Adrenal gland (tissue), 12 donors: Measurements from ENCODE around the gene OGFOD1. TPM values are rescaled to one million over a fixed set of nuclear protein-coding genes. Genes with fewer than 3 reads are reported as not detected.

ENCODE experiments used
- DNase-seq, 7 donors: peaks; one replicate each; pipeline ENCODE4 v3.0.0-alpha.2; 2019 to 2020
- H3K27ac ChIP-seq, 5 donors: fragments of 200-600 bp; sonication (generic) in 4 of 5; 1 replicate in 3 of 5; 2 replicates in 2 of 5; pipeline versions ENCODE4 v1.5.1 to v1.8.0; 2016 to 2020; ENCODE audit warnings: mild to moderate bottlenecking in 1 of 5
- H3K27me3 ChIP-seq: fragments of 200-600 bp; 2 replicates; pipeline ENCODE4 v1.8.0; 2021
- H3K36me3 ChIP-seq, 2 donors: fragments of 200-600 bp; replicated peaks in 1 of 2; 1 replicate in 1 of 2; 2 replicates in 1 of 2; pipeline versions ENCODE4 v1.5.1 to v1.8.0; 2018 to 2022
- H3K4me1 ChIP-seq, 2 donors: fragments of 200-600 bp; replicated peaks in 1 of 2; 1 replicate in 1 of 2; 2 replicates in 1 of 2; pipeline versions ENCODE4 v1.5.1 to v1.8.0; 2018 to 2021
- H3K4me3 ChIP-seq, 4 donors: fragments of 200-600 bp; sonication (generic) in 3 of 4; one replicate each; pipeline ENCODE4 v1.5.1; 2016 to 2018
- H3K9me3 ChIP-seq, 3 donors: fragments of 200-600 bp; sonication (generic) in 1 of 3; replicated peaks in 1 of 3; 1 replicate in 2 of 3; 2 replicates in 1 of 3; pipeline versions ENCODE4 v1.5.1 to v1.8.0; 2016 to 2021
- POLR2A ChIP-seq, 2 donors: fragments of 450-650 bp; IDR thresholded peaks; one replicate each; pipeline ENCODE4 v1.6.1; 2017; ENCODE audit warnings: antibody characterized with exemption in 2 of 2, mild to moderate bottlenecking in 2 of 2, moderate library complexity in 1 of 2
- WGBS, 4 donors: extraction: QIAGEN DNeasy Blood & Tissue Kit in 2 of 4; methylation state at CpG; one replicate each; pipeline versions ENCODE4 v1.1.5 to v1.1.7; 2013 to 2017; 5-methylcytosine and 5-hydroxymethylcytosine counted together
- intact Hi-C, 2 donors: fragments of 100-400 bp; cut with DNase I; formaldehyde crosslinking; loops; one replicate each; pipeline versions ENCODE4 v1.14.1 to v1.15.0; 2022 to 2023
- polyA plus RNA-seq, 3 donors: library from polyadenylated mRNA; stranded (reverse); fragments of 200-250 nt in 2 of 3; fragments of 350-450 nt in 1 of 3; fragmentation: Illumina TruSeq in 1 of 3; extraction: RNeasy Lipid Tissue Mini Kit (QIAGEN cat#74804) in 1 of 3; gene quantifications; one replicate each; pipeline ENCODE4 v1.2.3, GENCODE V29; 2013 to 2014
- total RNA-seq, 9 donors: library from RNA; depleted of rRNA in 4 of 9; stranded (reverse); fragments of >200 nt in 4 of 9; fragments of 120-200 nt in 1 of 9; fragmentation: NEBNext Ultra II Directional in 1 of 9; extraction: Animal tissue kit (Norgen Biotek cat#: 25700) in 1 of 9; gene quantifications; one replicate each; pipeline versions ENCODE4 v1.1.0 to v1.2.4, GENCODE V29; 2013 to 2023
- TF ChIP-seq, protein P1 (sequence below), 6 experiments: fragments of 450-650 bp in 4 of 6; fragments of 200-600 bp in 2 of 6; sonication (generic) in 1 of 6; IDR thresholded peaks; 1 replicate in 5 of 6; 2 replicates in 1 of 6; pipeline versions ENCODE4 v1.5.1 to v1.8.0; 2016 to 2021; ENCODE audit warnings: antibody characterized with exemption in 6 of 6, mild to moderate bottlenecking in 2 of 6, moderate library complexity in 1 of 6
- donor health status: healthy with polysubstance abuse.
- donor health status: Bipolar disorder and iron deficiency.
- donor health status: DM: yes; HTN: yes; CAD: no.
- donor health status: DM: no; HTN: no; CAD: no.
- donor health status: DM: no; HTN: no; CAD: no.
- donor health status: DM: yes; HTN: yes; CAD: no.

Gene OGFOD1
- total and polyA plus RNA-seq, 12 donors: 9.2 to 183 (median 53.5) TPM

DNA sequence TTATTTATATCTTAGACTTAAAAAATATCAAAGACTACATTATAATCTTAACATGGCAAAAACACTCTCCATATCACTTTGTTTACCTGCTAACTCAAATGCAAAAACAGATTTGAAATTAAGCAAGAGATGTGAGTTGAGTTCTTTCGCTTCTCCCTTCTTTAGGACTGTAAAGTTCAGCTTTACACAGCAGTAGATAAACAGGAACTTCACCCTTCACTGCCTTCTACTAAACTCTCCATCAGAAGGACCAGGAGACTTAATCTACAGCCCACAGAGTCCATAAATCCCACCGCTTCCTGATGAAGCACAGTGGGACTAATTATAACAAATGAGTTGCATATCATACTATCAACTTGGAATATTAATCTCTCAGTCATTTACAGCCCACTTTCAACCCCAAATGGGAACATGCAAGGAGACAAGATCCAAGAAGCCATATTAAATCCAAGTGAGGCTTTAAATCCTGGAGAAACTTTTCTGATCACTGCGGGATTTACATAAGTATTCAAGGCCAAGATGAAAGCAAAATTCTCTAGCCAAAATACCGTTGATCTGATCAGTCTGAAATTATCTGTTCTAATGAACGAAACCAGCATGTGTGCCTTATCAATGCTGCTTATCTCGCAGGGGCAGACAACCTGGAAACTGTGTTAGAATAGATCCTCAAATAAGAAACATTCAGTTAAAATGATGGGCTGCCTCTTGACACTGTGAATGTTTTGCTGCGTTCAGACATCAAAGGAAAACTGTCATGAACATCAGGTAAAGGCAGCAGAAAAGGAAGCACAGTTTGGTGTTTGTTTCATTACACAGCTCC is 27.6 kb upstream of the OGFOD1 start:
- intact Hi-C loops: no loop called here
- no peaks in the 10 kb centered on the region for H3K9me3 ChIP-seq
- TF ChIP-seq, protein P1, sequence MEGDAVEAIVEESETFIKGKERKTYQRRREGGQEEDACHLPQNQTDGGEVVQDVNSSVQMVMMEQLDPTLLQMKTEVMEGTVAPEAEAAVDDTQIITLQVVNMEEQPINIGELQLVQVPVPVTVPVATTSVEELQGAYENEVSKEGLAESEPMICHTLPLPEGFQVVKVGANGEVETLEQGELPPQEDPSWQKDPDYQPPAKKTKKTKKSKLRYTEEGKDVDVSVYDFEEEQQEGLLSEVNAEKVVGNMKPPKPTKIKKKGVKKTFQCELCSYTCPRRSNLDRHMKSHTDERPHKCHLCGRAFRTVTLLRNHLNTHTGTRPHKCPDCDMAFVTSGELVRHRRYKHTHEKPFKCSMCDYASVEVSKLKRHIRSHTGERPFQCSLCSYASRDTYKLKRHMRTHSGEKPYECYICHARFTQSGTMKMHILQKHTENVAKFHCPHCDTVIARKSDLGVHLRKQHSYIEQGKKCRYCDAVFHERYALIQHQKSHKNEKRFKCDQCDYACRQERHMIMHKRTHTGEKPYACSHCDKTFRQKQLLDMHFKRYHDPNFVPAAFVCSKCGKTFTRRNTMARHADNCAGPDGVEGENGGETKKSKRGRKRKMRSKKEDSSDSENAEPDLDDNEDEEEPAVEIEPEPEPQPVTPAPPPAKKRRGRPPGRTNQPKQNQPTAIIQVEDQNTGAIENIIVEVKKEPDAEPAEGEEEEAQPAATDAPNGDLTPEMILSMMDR (IDR thresholded peaks at IDR 0.05): no peak
- TF ChIP-seq POLR2A (IDR thresholded peaks at IDR 0.05): no peak
- no peak for DNase-seq
- H3K27ac ChIP-seq: peak overlapping the region; percentile 45 to 97 (median 84)
- H3K36me3 ChIP-seq: no peaks in the 10 kb centered on the region
- H3K4me1 ChIP-seq: peaks cover 31 to 51% of the 10 kb centered on the region in 2 donors
- H3K27me3 ChIP-seq: no peaks in the 10 kb centered on the region
- 18 to 25% (median 22%) methylated on average over 7 of the region's 7 CpGs for WGBS, 4 donors
- H3K4me3 ChIP-seq: peak overlapping the region; percentile 62 to 100 (median 86)

DNA sequence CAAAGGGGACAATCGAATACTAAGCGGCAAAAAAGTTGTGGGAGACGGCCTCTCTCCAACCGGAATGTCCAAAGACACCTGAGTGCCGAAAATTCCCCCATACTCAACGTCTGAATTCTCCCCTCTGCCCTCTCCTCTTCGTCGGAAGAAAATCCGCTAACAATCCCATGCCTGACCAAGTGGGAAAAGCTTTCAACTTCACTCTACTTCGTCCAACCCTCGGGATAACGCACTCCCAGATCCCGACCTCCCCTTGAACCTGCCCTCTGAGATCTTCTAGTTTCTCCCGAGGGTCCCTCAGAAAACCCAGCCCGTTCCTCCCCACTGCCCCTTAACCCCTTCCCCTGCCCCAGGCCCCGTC is 27.0 kb upstream of the OGFOD1 start:
- Histone ChIP-seq H3K36me3 (no peaks in the 10 kb centered on the region), H3K27me3 (no peaks in the 10 kb centered on the region), H3K9me3 (no peaks in the 10 kb centered on the region), H3K4me3 (peak overlapping the region; percentile 62 to 100 (median 86)), H3K27ac (peak overlapping the region; percentile 45 to 97 (median 84)), H3K4me1 (peaks cover 31 to 47% of the 10 kb centered on the region in 2 donors)
- WGBS, 4 donors: 0 to 3% (median 1%) methylated on average over 9 to 16 of the region's 16 CpGs
- intact Hi-C loops: no loop called here
- DNase-seq: no peak
- peak in 1 of 2 donors; percentile 7 for TF ChIP-seq POLR2A (IDR thresholded peaks at IDR 0.05)
- TF ChIP-seq, protein P1 (IDR thresholded peaks at IDR 0.05): no peak

DNA sequence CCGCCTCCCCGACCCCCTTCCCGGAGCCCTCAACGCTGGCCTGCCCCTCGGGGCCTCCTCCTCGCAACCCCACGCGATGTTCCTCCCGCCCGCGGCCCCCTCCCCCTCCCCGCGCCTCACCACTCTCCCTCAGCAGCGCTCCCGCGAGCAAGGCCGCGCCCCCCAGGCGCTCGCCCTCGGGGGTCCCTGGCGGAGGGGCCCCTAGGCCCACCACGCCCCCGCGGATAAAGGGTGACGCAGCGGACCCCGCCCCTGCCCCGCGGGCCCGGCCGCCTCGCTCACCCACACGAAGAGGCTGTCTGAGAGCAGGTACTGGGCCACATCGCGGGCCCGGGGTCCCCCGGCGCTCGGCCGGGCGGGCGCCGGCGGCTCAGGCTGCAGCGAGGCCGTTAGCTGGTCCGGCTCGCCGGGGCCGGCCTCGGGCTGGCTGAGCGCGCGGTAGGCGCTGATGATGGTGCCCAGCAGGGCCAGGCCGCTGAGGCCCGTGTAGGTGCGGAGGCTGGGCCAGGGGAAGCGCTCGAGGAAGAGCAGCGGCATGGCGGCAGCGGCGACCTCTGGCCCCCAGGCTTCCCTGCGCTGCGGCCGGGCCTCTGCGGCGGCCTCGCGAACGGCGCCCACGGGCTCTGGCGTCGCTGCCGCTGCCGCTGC is 26.4 kb upstream of the OGFOD1 start:
- peak in 6 of 7 donors; percentile 30 to 51 (median 42) for DNase-seq
- Histone ChIP-seq H3K27ac (peak overlapping the region; percentile 31 to 97 (median 84)), H3K27me3 (no peaks in the 10 kb centered on the region), H3K9me3 (no peaks in the 10 kb centered on the region), H3K36me3 (no peaks in the 10 kb centered on the region), H3K4me1 (peaks cover 27 to 41% of the 10 kb centered on the region in 2 donors), H3K4me3 (peak overlapping the region; percentile 62 to 100 (median 86))
- TF ChIP-seq, protein P1 (IDR thresholded peaks at IDR 0.05): no peak
- TF ChIP-seq POLR2A (IDR thresholded peaks at IDR 0.05): no peak
- intact Hi-C loops: no loop called here
- 0 to 2% (median 1%) methylated on average over 4 to 79 of the region's 79 CpGs for WGBS, 4 donors

DNA sequence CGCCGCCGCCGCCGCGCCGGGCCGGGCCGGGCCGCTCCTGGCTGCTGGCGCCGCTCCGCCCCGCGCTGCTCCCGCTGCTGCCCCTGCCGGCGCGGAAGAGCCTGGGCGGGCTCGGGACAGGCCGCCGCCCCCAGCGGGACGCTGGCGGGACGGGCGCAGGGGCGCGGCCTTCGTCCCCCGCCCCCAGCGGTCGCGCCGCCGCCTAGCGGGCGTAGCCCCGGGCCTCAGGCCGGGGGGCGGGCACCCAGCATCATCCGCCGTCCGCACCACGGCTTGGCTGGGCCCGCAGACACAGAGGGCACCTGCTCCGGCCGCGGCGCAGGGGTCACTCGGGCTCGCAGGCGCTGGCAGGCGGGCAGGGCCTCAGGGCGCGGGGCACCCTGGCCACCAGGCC is 25.9 kb upstream of the OGFOD1 start, which contains the start of gene AMFR:
Gene AMFR, minus strand, starts transcription at position 107 of the 394 bp plus-strand sequence. CDS start 218 bp downstream, outside the sequence.
- Histone ChIP-seq H3K27me3 (no peaks in the 10 kb centered on the region), H3K9me3 (no peaks in the 10 kb centered on the region), H3K4me1 (peaks cover 23 to 36% of the 10 kb centered on the region in 2 donors), H3K36me3 (no peaks in the 10 kb centered on the region), H3K4me3 (peak within 1 kb of the TSS; percentile 62 to 100 (median 86)), H3K27ac (peak within 1 kb of the TSS; percentile 45 to 97 (median 88))
- peak; percentile 56 to 72 (median 67) for DNase-seq
- WGBS, 4 donors: 0 to 1% methylated on average over 44 to 57 of the region's 57 CpGs; no CpG with 5 or more reads in 2 of the 4 donors
- intact Hi-C loops: no loop called here
- TF ChIP-seq POLR2A (IDR thresholded peaks at IDR 0.05): peak; percentile 64 to 67
- TF ChIP-seq, protein P1 (IDR thresholded peaks at IDR 0.05): peak in 4 of 6 experiments; percentile 17 to 87 (median 72)
